Mesenchymal stem cell (in vitro differentiated cells and primary cell): ENCODE data around the gene ERCC4.
A peak's percentile ranks its signal among the peaks of the same experiment; 100 is the strongest.

Source experiments
- DNase-seq: peaks from one replicate; pipeline ENCODE4 v3.0.0-alpha.2; 2013
- H2AFZ ChIP-seq: one replicate; pipeline ENCODE4 v1.6.1; 2013; ENCODE audit warnings: low read depth, mild to moderate bottlenecking, control low read depth, inconsistent platforms, low read length, moderate library complexity
- H2AK5ac ChIP-seq: 2 replicates; pipeline ENCODE4 v1.6.1; 2013; ENCODE audit warnings: low read length, moderate library complexity, mild to moderate bottlenecking, inconsistent platforms; ENCODE audit not compliant: severe bottlenecking
- H2BK120ac ChIP-seq: one replicate; pipeline ENCODE4 v1.6.1; 2013; ENCODE audit warnings: low read depth, mild to moderate bottlenecking, inconsistent platforms, low read length, moderate library complexity
- H2BK12ac ChIP-seq, 2 experiments: one replicate each; pipeline ENCODE4 v1.6.1; 2013; ENCODE audit warnings: inconsistent platforms in 2 of 2, low read length in 2 of 2, mild to moderate bottlenecking in 2 of 2, moderate library complexity in 2 of 2, control low read depth in 1 of 2
- H2BK15ac ChIP-seq: one replicate; pipeline ENCODE4 v1.6.1; 2013; ENCODE audit warnings: mild to moderate bottlenecking, low read depth, inconsistent platforms; ENCODE audit not compliant: poor library complexity, severe bottlenecking
- H2BK5ac ChIP-seq: 2 replicates; pipeline ENCODE4 v1.6.1; 2013; ENCODE audit warnings: low read depth, mild to moderate bottlenecking, low read length, control low read depth, inconsistent platforms; ENCODE audit not compliant: poor library complexity, severe bottlenecking
- H3K14ac ChIP-seq, 2 experiments: one replicate each; pipeline ENCODE4 v1.6.1; 2013; ENCODE audit warnings: inconsistent platforms in 2 of 2, low read length in 2 of 2, control low read depth in 1 of 2, mild to moderate bottlenecking in 1 of 2, moderate library complexity in 1 of 2
- H3K18ac ChIP-seq, 2 experiments: one replicate each; pipeline ENCODE4 v1.6.1; 2013; ENCODE audit warnings: inconsistent platforms in 2 of 2, low read length in 2 of 2, control low read depth in 1 of 2, low read depth in 1 of 2, mild to moderate bottlenecking in 1 of 2
- H3K23ac ChIP-seq, 2 experiments: one replicate each; pipeline ENCODE4 v1.6.1; 2013; ENCODE audit warnings: inconsistent platforms in 2 of 2, low read length in 2 of 2, mild to moderate bottlenecking in 2 of 2, moderate library complexity in 2 of 2, control low read depth in 1 of 2
- H3K27ac ChIP-seq: 2 replicates; pipeline ENCODE4 v1.5.1; 2013; ENCODE audit warnings: mild to moderate bottlenecking, moderate library complexity, low read length, control low read depth, inconsistent platforms; ENCODE audit not compliant: poor library complexity, severe bottlenecking
- H3K27me3 ChIP-seq, 2 experiments: 2 replicates each; pipeline versions ENCODE4 v1.6.1 to v1.7.0; 2013; ENCODE audit warnings: low read length in 2 of 2, mild to moderate bottlenecking in 2 of 2, moderate library complexity in 2 of 2, control low read depth in 1 of 2, inconsistent platforms in 1 of 2; ENCODE audit not compliant: control insufficient read depth in 1 of 2, insufficient read depth in 1 of 2
- H3K36me3 ChIP-seq, 2 experiments: 2 replicates each; pipeline versions ENCODE4 v1.6.1 to v1.7.0; 2013; ENCODE audit warnings: low read length in 2 of 2, control low read depth in 1 of 2, inconsistent platforms in 1 of 2, low read depth in 1 of 2, mild to moderate bottlenecking in 1 of 2; ENCODE audit not compliant: insufficient read depth in 2 of 2, control insufficient read depth in 1 of 2
- H3K4ac ChIP-seq, 2 experiments: one replicate each; pipeline ENCODE4 v1.6.1; 2013; ENCODE audit warnings: inconsistent platforms in 2 of 2, low read length in 2 of 2, mild to moderate bottlenecking in 2 of 2, moderate library complexity in 2 of 2, control low read depth in 1 of 2, low read depth in 1 of 2
- H3K4me1 ChIP-seq: 2 replicates; pipeline ENCODE4 v1.6.1; 2013; ENCODE audit warnings: low read depth, low read length, control low read depth; ENCODE audit not compliant: control insufficient read depth, insufficient read depth
- H3K4me2 ChIP-seq: 2 replicates; pipeline ENCODE4 v1.6.1; 2013; ENCODE audit warnings: low read length, mild to moderate bottlenecking, inconsistent platforms; ENCODE audit not compliant: poor library complexity, severe bottlenecking
- H3K4me3 ChIP-seq, 2 experiments: 2 replicates each; pipeline versions ENCODE4 v1.5.1 to v1.7.0; 2013; ENCODE audit warnings: low read length in 2 of 2, mild to moderate bottlenecking in 2 of 2, control low read depth in 1 of 2, low read depth in 1 of 2; ENCODE audit not compliant: insufficient read depth in 1 of 2
- H3K79me1 ChIP-seq: replicated peaks from 2 replicates; pipeline ENCODE4 v1.6.1; 2013; ENCODE audit warnings: mild to moderate bottlenecking, control low read depth, low read length, inconsistent platforms; ENCODE audit not compliant: poor library complexity, severe bottlenecking
- H3K9ac ChIP-seq: 2 replicates; pipeline ENCODE4 v1.7.0; 2013; ENCODE audit warnings: mild to moderate bottlenecking, low read length, moderate library complexity
- H3K9me3 ChIP-seq: 2 replicates; pipeline ENCODE4 v1.7.0; 2013; ENCODE audit warnings: mild to moderate bottlenecking, low read length; ENCODE audit not compliant: control insufficient read depth
- H4K8ac ChIP-seq: one replicate; pipeline ENCODE4 v1.6.1; 2013; ENCODE audit warnings: inconsistent platforms, mild to moderate bottlenecking, low read length, moderate library complexity
- H4K91ac ChIP-seq: one replicate; pipeline ENCODE4 v1.6.1; 2013; ENCODE audit warnings: mild to moderate bottlenecking, low read length, inconsistent platforms
- WGBS: methylation state at CpG from one replicate; pipeline ENCODE4 v1.1.7; 2013; ENCODE audit warnings: mixed read lengths; 5-methylcytosine and 5-hydroxymethylcytosine counted together

Gene ERCC4

GRCh38 chr16:13994239-13995106 lies 74.5 kb downstream of the ERCC4 start:
- Histone ChIP-seq H3K4me1 (peaks cover 3% of the 10 kb centered on the region), H3K4me2 (no peak overlapping the region), H3K79me1 (no peaks in the 10 kb centered on the region), H4K8ac (no peak overlapping the region), H3K27me3 (peaks cover 3 to 5% of the 10 kb centered on the region in 2 experiments), H2BK120ac (no peak overlapping the region), H3K18ac (no peak overlapping the region), H2BK5ac (no peak overlapping the region), H4K91ac (no peak overlapping the region), H2BK12ac (no peak overlapping the region), H2BK15ac (no peak overlapping the region), H3K14ac (no peak overlapping the region), H3K9ac (no peak overlapping the region), H3K27ac (no peak overlapping the region), H2AK5ac (no peak overlapping the region), H3K36me3 (no peaks in the 10 kb centered on the region), H2AFZ (no peak overlapping the region), H3K9me3 (no peaks in the 10 kb centered on the region), H3K4me3 (no peak overlapping the region), H3K4ac (no peak overlapping the region), H3K23ac (no peak overlapping the region)
- DNase-seq, result peak; percentile 44
- 76% methylated on average over 10 of the region's 14 CpGs for WGBS

- Histone ChIP-seq H3K4me1 (peaks cover 3% of the 10 kb centered on the region), H2BK5ac (no peak overlapping the region), H4K8ac (no peak overlapping the region), H3K14ac (no peak overlapping the region), H2BK120ac (no peak overlapping the region), H3K27ac (no peak overlapping the region), H3K4me2 (no peak overlapping the region), H3K36me3 (no peaks in the 10 kb centered on the region), H3K4ac (no peak overlapping the region), H3K4me3 (no peak overlapping the region), H3K9me3 (no peaks in the 10 kb centered on the region), H4K91ac (no peak overlapping the region), H3K9ac (no peak overlapping the region), H3K79me1 (no peaks in the 10 kb centered on the region), H2BK15ac (no peak overlapping the region), H2AK5ac (no peak overlapping the region), H3K18ac (no peak overlapping the region), H3K27me3 (peaks cover 3 to 5% of the 10 kb centered on the region in 2 experiments), H2BK12ac (no peak overlapping the region), H3K23ac (no peak overlapping the region), H2AFZ (no peak overlapping the region)
- WGBS, result no CpG with 5 or more reads among the region's 1 CpG
- DNase-seq, result no peak
These were observed 75.2 kb downstream of the ERCC4 start for GRCh38 chr16:13995194-13995593.

- Histone ChIP-seq H2BK5ac (no peak overlapping the region), H4K91ac (no peak overlapping the region), H3K4me3 (no peak overlapping the region), H3K4me1 (peaks cover 3% of the 10 kb centered on the region), H3K14ac (no peak overlapping the region), H2AFZ (no peak overlapping the region), H3K4me2 (no peak overlapping the region), H2BK15ac (no peak overlapping the region), H2AK5ac (no peak overlapping the region), H3K27ac (no peak overlapping the region), H3K27me3 (peaks cover 3 to 9% of the 10 kb centered on the region in 2 experiments), H3K18ac (no peak overlapping the region), H2BK12ac (no peak overlapping the region), H3K4ac (no peak overlapping the region), H3K79me1 (no peaks in the 10 kb centered on the region), H2BK120ac (no peak overlapping the region), H3K36me3 (no peaks in the 10 kb centered on the region), H3K23ac (no peak overlapping the region), H3K9ac (no peak overlapping the region), H4K8ac (no peak overlapping the region), H3K9me3 (no peaks in the 10 kb centered on the region)
- DNase-seq, result no peak
- 74% methylated on average over 11 of the region's 11 CpGs for WGBS
These were observed 76.9 kb downstream of the ERCC4 start for GRCh38 chr16:13996778-13997288.

GRCh38 chr16:13997526-13997925 lies 77.6 kb downstream of the ERCC4 start:
- Histone ChIP-seq H3K4me3 (no peak overlapping the region), H2BK120ac (no peak overlapping the region), H4K91ac (no peak overlapping the region), H2BK15ac (no peak overlapping the region), H3K14ac (no peak overlapping the region), H3K79me1 (no peaks in the 10 kb centered on the region), H2BK12ac (no peak overlapping the region), H3K27ac (peak overlapping the region; percentile 52), H3K9ac (no peak overlapping the region), H3K27me3 (peaks cover 3 to 7% of the 10 kb centered on the region in 2 experiments), H2AFZ (no peak overlapping the region), H3K4me1 (peaks cover 3% of the 10 kb centered on the region), H2AK5ac (no peak overlapping the region), H3K9me3 (no peaks in the 10 kb centered on the region), H3K36me3 (no peaks in the 10 kb centered on the region), H3K4me2 (no peak overlapping the region), H3K18ac (no peak overlapping the region), H4K8ac (no peak overlapping the region), H3K23ac (no peak overlapping the region), H2BK5ac (no peak overlapping the region), H3K4ac (no peak overlapping the region)
- WGBS, result 93% methylated on average over 3 of the region's 4 CpGs
- DNase-seq, result no peak
